ENCODE measurements around the gene ABI3BP. TPM values are rescaled to one million over a fixed set of nuclear protein-coding genes. Genes with fewer than 3 reads are reported as not detected.

The ABI3BP gene
- polyA plus RNA-seq, 1 of the 3 experiments (the other 2 are of a cell fraction): 8.4 TPM

GRCh38 chr3:100836661-100837060 lies 156.6 kb downstream of the ABI3BP start (continued):
- TF ChIP-seq IRF3 (IDR thresholded peaks at IDR 0.05; ENCODE audit: low read depth, low read length) (no peak), NFIC (IDR thresholded peaks at IDR 0.05; ENCODE audit: borderline replicate concordance) (no peak), RFX5 (IDR thresholded peaks at IDR 0.05; ENCODE audit: low read length) (no peak)

GRCh38 chr3:100834332-100834731 lies 158.9 kb downstream of the ABI3BP start:
- Histone ChIP-seq H3K9ac (no peak overlapping the region), H3F3A (replicated peaks; ENCODE audit: insufficient read depth) (no peaks in the 10 kb centered on the region), H2AFZ (ENCODE audit: low read depth) (no peak overlapping the region), H4K20me1 (ENCODE audit: insufficient read depth) (no peaks in the 10 kb centered on the region), H3K4me2 (no peak overlapping the region), H3K4me1 (ENCODE audit: control insufficient read depth in 1 of 2, insufficient read depth in 2 of 2, low read depth in 1 of 2, low read length in 1 of 2) (peaks cover 0 to 8% of the 10 kb centered on the region in 2 experiments; a peak in 2 of 4 replicates), H3K9me3 (no peaks in the 10 kb centered on the region), H3K9me2 (no peaks in the 10 kb centered on the region), H3K79me2 (ENCODE audit: insufficient read depth) (no peaks in the 10 kb centered on the region), H3K4me3 (ENCODE audit: low read depth in 2 of 2, low read length in 1 of 2) (no peak overlapping the region), H3K27ac (ENCODE audit: low read depth in 2 of 2, low read length in 1 of 2) (no peak overlapping the region), H3K27me3 (ENCODE audit: insufficient read depth) (no peaks in the 10 kb centered on the region), H3K36me3 (replicated peaks in 1 of 2; ENCODE audit: control insufficient read depth in 1 of 2, insufficient read depth in 2 of 2, low read length in 1 of 2) (no peaks in the 10 kb centered on the region)
- CTCF ChIA-PET: interaction anchor here (0.8 kb wide), 1 partner anchor 58 kb away, joined by 3 read pairs; no protein-coding TSS in a partner anchor
- TF ChIP-seq YY1 (IDR thresholded peaks at IDR 0.05; ENCODE audit: low read depth) (no peak), EP300 (IDR thresholded peaks at IDR 0.05; ENCODE audit: borderline replicate concordance in 1 of 2, low read depth in 1 of 2, low read length in 1 of 2) (no peak), RFX5 (IDR thresholded peaks at IDR 0.05; ENCODE audit: low read length) (no peak), RAD21 (IDR thresholded peaks at IDR 0.05; ENCODE audit: low read length) (no peak), IRF3 (IDR thresholded peaks at IDR 0.05; ENCODE audit: low read depth, low read length) (no peak), USF2 (IDR thresholded peaks at IDR 0.05; ENCODE audit: borderline replicate concordance, low read depth, low read length) (no peak), EZH2phosphoT487 (IDR thresholded peaks at IDR 0.05; ENCODE audit: borderline replicate concordance, low read depth) (no peak), RXRA (IDR thresholded peaks at IDR 0.05; ENCODE audit: borderline replicate concordance, low read depth) (no peak), CHD2 (IDR thresholded peaks at IDR 0.05; ENCODE audit: low read length, partially characterized antibody) (no peak), FOXJ3 (CRISPR knock-in tag; IDR thresholded peaks at IDR 0.05) (no peak), MXI1 (IDR thresholded peaks at IDR 0.05; ENCODE audit: low read depth, low read length) (no peak), GABPA (IDR thresholded peaks at IDR 0.05; ENCODE audit: low read depth) (no peak)
- TF ChIP-seq, protein P1, sequence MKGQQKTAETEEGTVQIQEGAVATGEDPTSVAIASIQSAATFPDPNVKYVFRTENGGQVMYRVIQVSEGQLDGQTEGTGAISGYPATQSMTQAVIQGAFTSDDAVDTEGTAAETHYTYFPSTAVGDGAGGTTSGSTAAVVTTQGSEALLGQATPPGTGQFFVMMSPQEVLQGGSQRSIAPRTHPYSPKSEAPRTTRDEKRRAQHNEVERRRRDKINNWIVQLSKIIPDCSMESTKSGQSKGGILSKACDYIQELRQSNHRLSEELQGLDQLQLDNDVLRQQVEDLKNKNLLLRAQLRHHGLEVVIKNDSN (IDR thresholded peaks at IDR 0.05; ENCODE audit: borderline replicate concordance, low read depth): no peak
- DNase-seq: no peak
- 79% methylated on average over 5 of the region's 5 CpGs for WGBS (ENCODE audit: low lambda C conversion rate)
- POLR2A ChIA-PET: no interaction called here
